Retinal pigment epithelial cell (primary cell): ENCODE measurements around the gene C16orf78.

Experiments used
- DNase-seq: peaks from one replicate; pipeline ENCODE4 v3.0.0-alpha.2; 2010; ENCODE audit warnings: low read depth
- H3K4me3 ChIP-seq: 2 replicates; pipeline ENCODE4 v1.5.1; 2011; ENCODE audit warnings: mild to moderate bottlenecking, low read length, control low read depth, moderate library complexity
- TF ChIP-seq, protein P1 (sequence below): conservative IDR thresholded peaks from 2 replicates; pipeline ENCODE4 v1.5.1; 2011; ENCODE audit warnings: low read depth, low read length, control low read depth, inconsistent platforms

Gene C16orf78

DNA sequence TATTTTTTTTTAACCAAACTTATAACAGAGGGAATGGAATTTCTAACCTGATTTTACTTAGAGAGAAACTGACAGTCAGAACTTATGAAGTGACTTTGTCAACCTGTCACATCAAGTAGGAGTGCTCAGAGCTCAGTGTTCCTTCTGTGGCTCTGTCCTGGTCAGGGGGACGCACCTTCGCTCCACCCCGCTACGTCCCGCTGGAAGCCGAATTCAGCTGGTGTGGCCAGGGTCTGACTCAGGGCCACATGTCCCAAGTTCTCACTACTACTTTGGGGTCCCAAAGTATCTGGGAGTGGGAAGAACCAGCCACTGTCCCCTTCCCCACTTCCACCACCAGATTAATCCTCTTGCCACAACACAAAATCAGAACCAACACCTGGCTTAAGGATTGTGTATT is 51.4 kb downstream of the C16orf78 start:
- H3K4me3 ChIP-seq: no peak overlapping the region
- DNase-seq: no peak
- TF ChIP-seq, protein P1, sequence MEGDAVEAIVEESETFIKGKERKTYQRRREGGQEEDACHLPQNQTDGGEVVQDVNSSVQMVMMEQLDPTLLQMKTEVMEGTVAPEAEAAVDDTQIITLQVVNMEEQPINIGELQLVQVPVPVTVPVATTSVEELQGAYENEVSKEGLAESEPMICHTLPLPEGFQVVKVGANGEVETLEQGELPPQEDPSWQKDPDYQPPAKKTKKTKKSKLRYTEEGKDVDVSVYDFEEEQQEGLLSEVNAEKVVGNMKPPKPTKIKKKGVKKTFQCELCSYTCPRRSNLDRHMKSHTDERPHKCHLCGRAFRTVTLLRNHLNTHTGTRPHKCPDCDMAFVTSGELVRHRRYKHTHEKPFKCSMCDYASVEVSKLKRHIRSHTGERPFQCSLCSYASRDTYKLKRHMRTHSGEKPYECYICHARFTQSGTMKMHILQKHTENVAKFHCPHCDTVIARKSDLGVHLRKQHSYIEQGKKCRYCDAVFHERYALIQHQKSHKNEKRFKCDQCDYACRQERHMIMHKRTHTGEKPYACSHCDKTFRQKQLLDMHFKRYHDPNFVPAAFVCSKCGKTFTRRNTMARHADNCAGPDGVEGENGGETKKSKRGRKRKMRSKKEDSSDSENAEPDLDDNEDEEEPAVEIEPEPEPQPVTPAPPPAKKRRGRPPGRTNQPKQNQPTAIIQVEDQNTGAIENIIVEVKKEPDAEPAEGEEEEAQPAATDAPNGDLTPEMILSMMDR: no peak

DNA sequence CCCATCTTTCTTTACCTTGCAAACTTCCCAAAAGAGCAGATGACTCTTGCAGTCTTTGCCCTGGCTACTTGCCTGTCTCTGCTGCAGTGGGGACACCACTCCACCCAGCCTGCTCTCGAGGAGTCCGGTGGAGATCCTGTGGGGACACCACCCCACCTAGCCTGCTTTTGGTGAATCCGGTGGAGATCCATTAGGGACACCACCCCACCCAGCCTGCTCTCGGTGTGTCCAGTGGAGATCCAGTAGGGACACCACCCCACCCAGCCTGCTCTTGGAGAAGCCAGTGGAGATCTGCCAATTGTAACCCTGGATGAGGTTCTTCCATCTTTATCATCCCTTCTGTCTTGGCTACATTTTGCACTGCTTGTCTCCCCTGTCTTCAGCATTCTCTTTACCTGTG is 54.2 kb downstream of the C16orf78 start:
- no peak overlapping the region for H3K4me3 ChIP-seq
- DNase-seq: no peak
- TF ChIP-seq, protein P1: no peak

DNA sequence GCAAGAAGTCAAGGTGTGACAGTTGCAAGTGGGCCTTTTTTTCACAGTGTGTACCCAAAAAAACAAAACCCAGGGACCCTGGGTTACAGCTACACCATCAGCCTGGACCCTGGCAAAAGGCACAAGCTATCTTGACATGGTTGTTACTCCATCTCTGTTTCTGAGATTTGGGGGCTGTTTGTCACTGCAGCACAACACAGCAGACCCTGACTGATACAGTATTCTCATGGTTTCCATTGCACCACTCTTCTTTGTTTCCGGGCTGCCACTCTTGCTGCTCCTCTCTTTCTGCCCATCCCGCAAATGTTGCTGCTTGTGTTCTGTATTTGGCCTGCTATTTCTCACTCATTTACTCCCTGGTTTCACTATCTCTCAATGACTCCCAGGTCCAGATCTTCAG is 55.2 kb downstream of the C16orf78 start:
- TF ChIP-seq, protein P1: no peak
- no peak for DNase-seq
- H3K4me3 ChIP-seq: no peak overlapping the region

DNA sequence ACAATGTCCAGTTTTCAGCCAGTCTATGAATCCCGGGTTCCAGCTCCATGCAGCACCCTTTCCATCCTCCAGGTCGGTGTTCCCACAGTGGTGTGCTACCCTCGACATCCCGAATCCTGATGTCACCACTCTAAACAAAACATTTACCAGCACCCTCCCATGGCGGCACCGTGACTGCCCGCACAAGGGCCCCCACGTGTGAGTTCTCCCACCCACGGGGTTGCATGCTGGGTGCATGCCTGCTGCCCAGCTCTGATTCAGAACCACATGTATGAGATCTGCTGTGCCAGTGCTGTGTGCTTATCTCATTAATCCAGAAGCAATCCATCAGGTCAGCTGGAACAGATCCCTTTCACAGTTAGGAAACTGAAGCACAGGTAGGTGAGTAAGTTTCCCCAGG is 57.4 kb downstream of the C16orf78 start:
- TF ChIP-seq, protein P1: no peak
- no peak for DNase-seq

DNA sequence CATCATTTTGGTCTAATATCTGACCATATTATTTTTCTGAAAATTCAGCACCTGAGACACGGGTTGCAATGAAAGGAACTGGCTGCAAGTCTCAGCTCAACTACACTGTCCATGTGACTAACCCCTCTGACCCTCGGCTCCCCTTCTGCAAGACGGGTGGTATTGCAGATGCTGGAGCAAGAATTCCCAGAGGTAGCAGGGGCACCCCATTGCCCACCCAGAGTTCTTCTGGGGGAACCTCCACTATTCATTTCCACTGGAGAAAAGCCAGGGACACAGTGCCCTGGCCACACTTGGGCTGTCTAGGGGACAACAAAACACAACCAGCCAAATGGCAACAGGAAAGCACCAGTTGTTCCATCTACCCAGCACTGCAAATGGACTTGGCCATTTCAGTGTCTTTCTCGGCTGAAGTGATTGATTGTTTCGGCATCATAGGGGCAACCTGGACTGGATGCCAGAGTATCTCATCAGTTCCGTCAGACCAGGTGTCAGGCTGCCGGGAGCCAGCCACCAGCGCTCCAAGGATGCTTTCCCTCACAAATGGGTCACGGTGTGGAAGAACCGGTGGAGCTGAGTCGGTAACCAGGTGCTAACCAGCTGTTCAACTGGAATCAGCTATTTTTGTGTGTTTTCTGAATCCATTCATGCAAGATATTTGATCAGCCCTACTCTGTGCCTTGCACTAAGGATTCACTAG is 58.1 kb downstream of the C16orf78 start:
- TF ChIP-seq, protein P1: no peak
- no peak for DNase-seq
- no peak overlapping the region for H3K4me3 ChIP-seq

More for the DNA sequence above, 57.4 kb downstream of the C16orf78 start:
- H3K4me3 ChIP-seq: no peak overlapping the region

DNA sequence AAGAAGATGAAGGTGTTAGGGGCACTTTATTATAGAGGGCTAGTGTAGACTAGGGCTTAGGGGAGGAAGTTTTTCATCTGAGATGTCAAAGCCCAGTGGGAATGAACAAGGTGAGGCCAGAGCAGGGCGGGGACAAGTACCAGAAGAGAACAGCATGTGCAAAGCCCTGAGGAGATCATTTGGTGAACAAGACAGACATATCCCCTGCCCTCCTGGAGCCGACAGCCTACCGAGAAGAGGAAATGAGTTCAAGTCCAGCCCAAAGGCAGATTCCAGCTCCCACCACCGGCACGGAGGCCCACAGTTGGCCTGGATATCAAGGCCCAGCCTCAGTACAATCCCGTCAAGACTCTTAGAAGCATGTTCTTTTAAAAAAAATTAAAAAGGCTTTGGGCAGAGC is 61.1 kb downstream of the C16orf78 start:
- no peak for DNase-seq
- TF ChIP-seq, protein P1: no peak
- no peak overlapping the region for H3K4me3 ChIP-seq

DNA sequence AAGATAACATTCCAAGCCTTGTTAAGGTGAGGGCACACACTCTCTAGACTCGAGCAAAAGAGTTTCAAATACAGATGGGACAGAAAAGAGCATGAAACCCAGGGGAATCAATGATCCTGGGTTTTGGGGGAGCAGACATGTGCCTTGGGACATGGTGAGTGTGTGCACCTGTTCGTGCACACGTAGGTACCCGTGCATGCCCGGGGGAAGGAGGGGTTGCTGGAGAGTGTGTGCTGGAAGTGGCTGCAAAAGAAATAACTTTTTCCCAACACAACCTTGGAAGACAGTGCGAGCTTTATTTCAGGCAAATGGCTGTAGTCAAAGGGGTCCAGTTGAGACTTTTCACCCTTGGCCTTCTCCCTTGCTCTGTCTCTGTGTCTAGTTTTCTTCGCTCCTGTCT is 62.6 kb downstream of the C16orf78 start:
- TF ChIP-seq, protein P1: no peak
- H3K4me3 ChIP-seq: no peak overlapping the region
- no peak for DNase-seq
